ENCODE measurements around the gene MAST4.

DNA sequence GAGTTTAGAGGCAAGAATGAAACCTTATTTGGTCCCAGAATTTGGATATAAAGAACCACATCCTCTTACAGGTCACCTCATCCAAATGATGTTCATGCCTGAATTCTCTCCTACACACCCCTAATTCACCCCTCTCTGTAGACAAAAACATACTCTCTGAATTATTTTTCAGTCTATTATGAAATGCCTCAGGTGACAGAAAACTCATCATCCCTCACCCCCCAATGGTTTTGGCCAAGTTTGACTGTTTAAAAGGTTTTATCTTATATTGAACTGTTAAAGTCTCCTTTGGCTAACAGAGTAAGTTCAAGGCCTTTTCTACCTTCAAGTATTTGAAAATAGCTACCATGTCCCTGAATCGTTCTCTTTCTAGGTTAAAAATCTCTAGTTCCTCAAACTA lies 602.7 kb downstream of the MAST4 start:
- TF ChIP-seq, protein P1, sequence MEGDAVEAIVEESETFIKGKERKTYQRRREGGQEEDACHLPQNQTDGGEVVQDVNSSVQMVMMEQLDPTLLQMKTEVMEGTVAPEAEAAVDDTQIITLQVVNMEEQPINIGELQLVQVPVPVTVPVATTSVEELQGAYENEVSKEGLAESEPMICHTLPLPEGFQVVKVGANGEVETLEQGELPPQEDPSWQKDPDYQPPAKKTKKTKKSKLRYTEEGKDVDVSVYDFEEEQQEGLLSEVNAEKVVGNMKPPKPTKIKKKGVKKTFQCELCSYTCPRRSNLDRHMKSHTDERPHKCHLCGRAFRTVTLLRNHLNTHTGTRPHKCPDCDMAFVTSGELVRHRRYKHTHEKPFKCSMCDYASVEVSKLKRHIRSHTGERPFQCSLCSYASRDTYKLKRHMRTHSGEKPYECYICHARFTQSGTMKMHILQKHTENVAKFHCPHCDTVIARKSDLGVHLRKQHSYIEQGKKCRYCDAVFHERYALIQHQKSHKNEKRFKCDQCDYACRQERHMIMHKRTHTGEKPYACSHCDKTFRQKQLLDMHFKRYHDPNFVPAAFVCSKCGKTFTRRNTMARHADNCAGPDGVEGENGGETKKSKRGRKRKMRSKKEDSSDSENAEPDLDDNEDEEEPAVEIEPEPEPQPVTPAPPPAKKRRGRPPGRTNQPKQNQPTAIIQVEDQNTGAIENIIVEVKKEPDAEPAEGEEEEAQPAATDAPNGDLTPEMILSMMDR (IDR thresholded peaks at IDR 0.05; ENCODE audit: insufficient read depth, low read length): no peak
- TF ChIP-seq, protein P2, sequence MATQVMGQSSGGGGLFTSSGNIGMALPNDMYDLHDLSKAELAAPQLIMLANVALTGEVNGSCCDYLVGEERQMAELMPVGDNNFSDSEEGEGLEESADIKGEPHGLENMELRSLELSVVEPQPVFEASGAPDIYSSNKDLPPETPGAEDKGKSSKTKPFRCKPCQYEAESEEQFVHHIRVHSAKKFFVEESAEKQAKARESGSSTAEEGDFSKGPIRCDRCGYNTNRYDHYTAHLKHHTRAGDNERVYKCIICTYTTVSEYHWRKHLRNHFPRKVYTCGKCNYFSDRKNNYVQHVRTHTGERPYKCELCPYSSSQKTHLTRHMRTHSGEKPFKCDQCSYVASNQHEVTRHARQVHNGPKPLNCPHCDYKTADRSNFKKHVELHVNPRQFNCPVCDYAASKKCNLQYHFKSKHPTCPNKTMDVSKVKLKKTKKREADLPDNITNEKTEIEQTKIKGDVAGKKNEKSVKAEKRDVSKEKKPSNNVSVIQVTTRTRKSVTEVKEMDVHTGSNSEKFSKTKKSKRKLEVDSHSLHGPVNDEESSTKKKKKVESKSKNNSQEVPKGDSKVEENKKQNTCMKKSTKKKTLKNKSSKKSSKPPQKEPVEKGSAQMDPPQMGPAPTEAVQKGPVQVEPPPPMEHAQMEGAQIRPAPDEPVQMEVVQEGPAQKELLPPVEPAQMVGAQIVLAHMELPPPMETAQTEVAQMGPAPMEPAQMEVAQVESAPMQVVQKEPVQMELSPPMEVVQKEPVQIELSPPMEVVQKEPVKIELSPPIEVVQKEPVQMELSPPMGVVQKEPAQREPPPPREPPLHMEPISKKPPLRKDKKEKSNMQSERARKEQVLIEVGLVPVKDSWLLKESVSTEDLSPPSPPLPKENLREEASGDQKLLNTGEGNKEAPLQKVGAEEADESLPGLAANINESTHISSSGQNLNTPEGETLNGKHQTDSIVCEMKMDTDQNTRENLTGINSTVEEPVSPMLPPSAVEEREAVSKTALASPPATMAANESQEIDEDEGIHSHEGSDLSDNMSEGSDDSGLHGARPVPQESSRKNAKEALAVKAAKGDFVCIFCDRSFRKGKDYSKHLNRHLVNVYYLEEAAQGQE (IDR thresholded peaks at IDR 0.05; ENCODE audit: insufficient replicate concordance, low read depth): no peak
- TF ChIP-seq GABPA (IDR thresholded peaks at IDR 0.05; ENCODE audit: low read depth): no peak
- no peak for TF ChIP-seq POLR2AphosphoS5 (IDR thresholded peaks at IDR 0.05; ENCODE audit: low read depth)
